Measurements from ENCODE around the gene MFAP3. TPM values are rescaled to one million over a fixed set of nuclear protein-coding genes. Genes with fewer than 3 reads are reported as not detected.

The MFAP3 gene
- total RNA-seq, 4 donors from 2014 or later = 5.0 to 45.3 (median 35.1) TPM

GRCh38 chr5:154046486-154046885, 7.7 kb downstream of the MFAP3 start:
- 80 to 90% methylated on average over 1 to 7 of the region's 7 CpGs for WGBS, 2 donors (ENCODE audit: low coverage in 1 of 2)
- DNase-seq = no peak
- intact Hi-C loops (cut with DNase I; ENCODE audit: low total_unique reads) = no loop called here
- no peaks in the 10 kb centered on the region for H3K27me3 ChIP-seq
- H3K9me3 ChIP-seq = no peaks in the 10 kb centered on the region
- H3K4me3 ChIP-seq = no peak overlapping the region
- peaks cover 0 to 22% (median 0%) of the 10 kb centered on the region in 4 donors for H3K4me1 ChIP-seq
- no peak overlapping the region for H3K27ac ChIP-seq
- in situ Hi-C loops (cut with MboI; ENCODE audit: low pct_ligation_motif_present in 1 of 4, low pct_unique_long_range_greater_than_20kb in 1 of 4, low sequenced_read_pairs in 3 of 4) = no loop called here
- TF ChIP-seq CTCF (IDR thresholded peaks at IDR 0.05) (no peak), POLR2A (IDR thresholded peaks at IDR 0.05) (no peak), EP300 (IDR thresholded peaks at IDR 0.05; ENCODE audit: low read depth) (no peak), POLR2AphosphoS5 (IDR thresholded peaks at IDR 0.05) (no peak)
- H3K36me3 ChIP-seq = no peaks in the 10 kb centered on the region

GRCh38 chr5:154047324-154047723, 8.6 kb downstream of the MFAP3 start:
- WGBS, 2 donors (ENCODE audit: low coverage in 1 of 2) = 50 to 79% methylated on average over 1 to 3 of the region's 3 CpGs
- no peaks in the 10 kb centered on the region for H3K9me3 ChIP-seq
- no peaks in the 10 kb centered on the region for H3K36me3 ChIP-seq
- no peak overlapping the region for H3K27ac ChIP-seq
- intact Hi-C loops (cut with DNase I; ENCODE audit: low total_unique reads) (no loop called here), in situ Hi-C loops (cut with MboI; ENCODE audit: low pct_ligation_motif_present in 1 of 4, low pct_unique_long_range_greater_than_20kb in 1 of 4, low sequenced_read_pairs in 3 of 4) (no loop called here)
- H3K4me3 ChIP-seq = no peak overlapping the region
- TF ChIP-seq POLR2A (IDR thresholded peaks at IDR 0.05) (no peak), EP300 (IDR thresholded peaks at IDR 0.05; ENCODE audit: low read depth) (no peak), POLR2AphosphoS5 (IDR thresholded peaks at IDR 0.05) (no peak), CTCF (IDR thresholded peaks at IDR 0.05) (no peak)
- H3K4me1 ChIP-seq = peaks cover 0 to 14% (median 0%) of the 10 kb centered on the region in 4 donors
- H3K27me3 ChIP-seq = no peaks in the 10 kb centered on the region
- DNase-seq = no peak

GRCh38 chr5:154049636-154050035, 10.9 kb downstream of the MFAP3 start:
- Histone ChIP-seq H3K27ac (no peak overlapping the region), H3K4me3 (no peak overlapping the region), H3K36me3 (peaks cover 0 to 18% (median 2%) of the 10 kb centered on the region in 4 donors), H3K4me1 (peaks cover 0 to 10% (median 0%) of the 10 kb centered on the region in 4 donors), H3K9me3 (no peaks in the 10 kb centered on the region), H3K27me3 (no peaks in the 10 kb centered on the region)
- intact Hi-C loops (cut with DNase I; ENCODE audit: low total_unique reads) = no loop called here
- no peak for DNase-seq
- no peak for TF ChIP-seq POLR2AphosphoS5 (IDR thresholded peaks at IDR 0.05)
- no peak for TF ChIP-seq EP300 (IDR thresholded peaks at IDR 0.05; ENCODE audit: low read depth)
- TF ChIP-seq POLR2A (IDR thresholded peaks at IDR 0.05) = no peak
- TF ChIP-seq CTCF (IDR thresholded peaks at IDR 0.05) = no peak
- 51 to 73% methylated on average over 5 of the region's 5 CpGs for WGBS, 2 donors (ENCODE audit: low coverage in 1 of 2)
- in situ Hi-C loops (cut with MboI; ENCODE audit: low pct_ligation_motif_present in 1 of 4, low pct_unique_long_range_greater_than_20kb in 1 of 4, low sequenced_read_pairs in 3 of 4) = no loop called here

- in situ Hi-C loops (cut with MboI; ENCODE audit: low pct_ligation_motif_present in 1 of 4, low pct_unique_long_range_greater_than_20kb in 1 of 4, low sequenced_read_pairs in 3 of 4) = no loop called here
Observed at GRCh38 chr5:154053468-154053867, 14.7 kb downstream of the MFAP3 start.

GRCh38 chr5:154055201-154055600, 16.4 kb downstream of the MFAP3 start:
- H3K27me3 ChIP-seq = no peaks in the 10 kb centered on the region
- TF ChIP-seq CTCF (IDR thresholded peaks at IDR 0.05) (no peak), EP300 (IDR thresholded peaks at IDR 0.05; ENCODE audit: low read depth) (no peak), POLR2A (IDR thresholded peaks at IDR 0.05) (no peak), POLR2AphosphoS5 (IDR thresholded peaks at IDR 0.05) (no peak)
- no peak overlapping the region for H3K4me3 ChIP-seq
- H3K4me1 ChIP-seq = peaks cover 0 to 4% (median 2%) of the 10 kb centered on the region in 4 donors
- DNase-seq = no peak
- intact Hi-C loops (cut with DNase I; ENCODE audit: low total_unique reads) = no loop called here
- in situ Hi-C loops (cut with MboI; ENCODE audit: low pct_ligation_motif_present in 1 of 4, low pct_unique_long_range_greater_than_20kb in 1 of 4, low sequenced_read_pairs in 3 of 4) = no loop called here
- 94 to 95% methylated on average over 2 of the region's 2 CpGs for WGBS, 2 donors (ENCODE audit: low coverage in 1 of 2)
- no peaks in the 10 kb centered on the region for H3K9me3 ChIP-seq
- no peak overlapping the region for H3K27ac ChIP-seq
- H3K36me3 ChIP-seq = peaks cover 0 to 24% (median 2%) of the 10 kb centered on the region in 4 donors

More at GRCh38 chr5:154053468-154053867, 14.7 kb downstream of the MFAP3 start:
- Histone ChIP-seq H3K4me1 (peaks cover 0 to 4% (median 2%) of the 10 kb centered on the region in 4 donors), H3K27me3 (no peaks in the 10 kb centered on the region), H3K27ac (no peak overlapping the region), H3K4me3 (no peak overlapping the region), H3K36me3 (peaks cover 0 to 24% (median 2%) of the 10 kb centered on the region in 4 donors), H3K9me3 (no peaks in the 10 kb centered on the region)
- intact Hi-C loops (cut with DNase I; ENCODE audit: low total_unique reads) = no loop called here
- DNase-seq = no peak
- 81 to 89% methylated on average over 4 of the region's 4 CpGs for WGBS, 2 donors (ENCODE audit: low coverage in 1 of 2)
- TF ChIP-seq POLR2A (IDR thresholded peaks at IDR 0.05) = no peak

Data from transverse colon (tissue), 4 donors.